Heart left ventricle (tissue), 13 donors: ENCODE results near the gene AEBP1.

Experiments used
- POLR2A ChIP-seq, 2 donors: fragments of 450-650 bp; IDR thresholded peaks; one replicate each; pipeline ENCODE4 v1.6.1; 2017; ENCODE audit warnings: antibody characterized with exemption in 2 of 2, mild to moderate bottlenecking in 2 of 2, moderate library complexity in 2 of 2
- TF ChIP-seq, protein P1 (sequence below), 12 donors: fragments of 200-600 bp; sonication (generic) in 4 of 12; IDR thresholded peaks; one replicate each; pipeline versions ENCODE4 v1.5.0 to v1.8.0; 2018 to 2022; ENCODE audit warnings: antibody characterized with exemption in 12 of 12, mild to moderate bottlenecking in 5 of 12
- donor health status: ischemic (EF 13 %, LVEDD 7.1; RV severe dilation, severe dysfunction).
- donor health status: DM: no; HTN: yes; CAD: no.
- donor health status: DM: no; HTN: no; CAD: no.
- donor health status: ischemic (EF 25% LVEDD 6.9; RV normal size, moderate dysfunction).
- donor health status: ischemic (EF 25% LVEDD 5.7; RV mildly dilated, moderate dysfunction).
- donor health status: ischemic (EF 35%, LVEDD 5.7; RV mildly dilated, moderate dysfunction).
- donor health status: nonischemic (EF 11% LVEDD 7.7; RV severe dilation, severe dysfunction).
- donor health status: DM: yes; HTN: yes; CAD: no.
- donor health status: PGD.
- donor health status: ischemic (EF 29% LVEDD 5.4; RV normal size, mild dysfunction).
- donor health status: nonischemic (EF 23%, LVEDD 6.1; RV moderate dilation, normal function).

DNA sequence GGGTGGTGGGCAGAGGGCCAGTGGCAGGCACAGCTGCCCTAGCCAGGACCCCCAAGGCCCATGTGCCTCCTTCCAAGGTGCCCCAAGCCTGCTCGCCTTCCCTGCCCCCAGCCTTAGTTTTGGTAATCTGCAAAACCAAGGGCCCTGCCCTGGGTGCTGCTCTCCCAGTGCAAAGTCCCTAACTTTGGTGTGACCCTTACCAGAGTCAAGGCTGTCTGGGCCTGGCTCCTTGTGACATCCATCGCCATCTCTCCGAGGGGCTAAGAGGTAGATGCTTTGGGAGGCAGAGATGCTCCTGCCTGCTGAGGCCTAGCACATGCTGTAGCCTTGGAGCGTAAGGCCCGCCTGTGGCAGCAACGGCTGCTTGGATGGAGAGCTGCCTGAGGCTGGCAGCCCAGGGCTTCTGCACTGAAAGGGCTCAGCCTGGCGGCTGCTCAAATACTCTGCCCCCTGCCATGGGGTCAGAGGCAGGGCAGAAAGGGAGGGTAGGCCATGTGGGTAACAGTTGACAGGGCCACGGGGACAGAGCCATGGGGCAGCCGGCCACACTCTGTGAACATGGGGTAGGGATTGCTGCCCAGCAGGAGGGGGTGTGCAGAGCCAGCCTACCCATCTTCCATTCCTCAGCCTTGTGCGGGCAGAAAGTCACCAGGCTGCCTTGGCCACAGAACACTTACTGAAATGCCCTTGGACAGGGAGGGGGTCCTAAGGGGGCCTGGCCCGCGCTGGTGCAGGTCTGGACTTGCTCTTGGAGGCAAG is 54.9 kb downstream of the AEBP1 start:
- TF ChIP-seq, protein P1, sequence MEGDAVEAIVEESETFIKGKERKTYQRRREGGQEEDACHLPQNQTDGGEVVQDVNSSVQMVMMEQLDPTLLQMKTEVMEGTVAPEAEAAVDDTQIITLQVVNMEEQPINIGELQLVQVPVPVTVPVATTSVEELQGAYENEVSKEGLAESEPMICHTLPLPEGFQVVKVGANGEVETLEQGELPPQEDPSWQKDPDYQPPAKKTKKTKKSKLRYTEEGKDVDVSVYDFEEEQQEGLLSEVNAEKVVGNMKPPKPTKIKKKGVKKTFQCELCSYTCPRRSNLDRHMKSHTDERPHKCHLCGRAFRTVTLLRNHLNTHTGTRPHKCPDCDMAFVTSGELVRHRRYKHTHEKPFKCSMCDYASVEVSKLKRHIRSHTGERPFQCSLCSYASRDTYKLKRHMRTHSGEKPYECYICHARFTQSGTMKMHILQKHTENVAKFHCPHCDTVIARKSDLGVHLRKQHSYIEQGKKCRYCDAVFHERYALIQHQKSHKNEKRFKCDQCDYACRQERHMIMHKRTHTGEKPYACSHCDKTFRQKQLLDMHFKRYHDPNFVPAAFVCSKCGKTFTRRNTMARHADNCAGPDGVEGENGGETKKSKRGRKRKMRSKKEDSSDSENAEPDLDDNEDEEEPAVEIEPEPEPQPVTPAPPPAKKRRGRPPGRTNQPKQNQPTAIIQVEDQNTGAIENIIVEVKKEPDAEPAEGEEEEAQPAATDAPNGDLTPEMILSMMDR (IDR thresholded peaks at IDR 0.05): no peak
- TF ChIP-seq POLR2A (IDR thresholded peaks at IDR 0.05): no peak
